HG03175 (cell line): Measurements from ENCODE around the gene GOLGA6L10.
"Not testable (repeated sequence)": the region's sequence is repeated elsewhere in the genome, so short reads cannot be mapped to it uniquely, and the experiment has no call there.

Experiments used
- ATAC-seq: cut with Tn5 transposase; IDR thresholded peaks from one replicate; pipeline ENCODE4 v1.9.1; 2021; ENCODE audit warnings: mild to moderate bottlenecking, moderate library complexity; ENCODE audit not compliant: unreplicated experiment

The GOLGA6L10 gene, protein sequence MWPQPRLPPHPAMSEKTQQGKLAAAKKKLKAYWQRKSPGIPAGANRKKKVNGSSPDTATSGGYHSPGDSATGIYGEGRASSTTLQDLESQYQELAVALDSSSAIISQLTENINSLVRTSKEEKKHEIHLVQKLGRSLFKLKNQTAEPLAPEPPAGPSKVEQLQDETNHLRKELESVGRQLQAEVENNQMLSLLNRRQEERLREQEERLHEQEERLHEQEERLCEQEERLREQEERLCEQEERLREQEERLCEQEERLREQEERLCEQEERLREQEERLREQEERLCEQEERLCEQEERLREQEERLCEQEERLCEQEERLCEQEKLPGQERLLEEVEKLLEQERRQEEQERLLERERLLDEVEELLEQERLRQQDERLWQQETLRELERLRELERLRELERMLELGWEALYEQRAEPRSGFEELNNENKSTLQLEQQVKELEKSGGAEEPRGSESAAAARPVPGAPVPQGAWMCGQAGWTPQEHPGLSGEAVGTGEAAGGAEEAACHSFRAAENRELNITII

GRCh38 chr15:82349375-82349774 lies at the start of gene GOLGA6L10:
Gene GOLGA6L10 (minus strand): TSS chr15:82349475. CDS start chr15:82349375, 100 bp downstream.
- ATAC-seq = not testable (repeated sequence)

DNA sequence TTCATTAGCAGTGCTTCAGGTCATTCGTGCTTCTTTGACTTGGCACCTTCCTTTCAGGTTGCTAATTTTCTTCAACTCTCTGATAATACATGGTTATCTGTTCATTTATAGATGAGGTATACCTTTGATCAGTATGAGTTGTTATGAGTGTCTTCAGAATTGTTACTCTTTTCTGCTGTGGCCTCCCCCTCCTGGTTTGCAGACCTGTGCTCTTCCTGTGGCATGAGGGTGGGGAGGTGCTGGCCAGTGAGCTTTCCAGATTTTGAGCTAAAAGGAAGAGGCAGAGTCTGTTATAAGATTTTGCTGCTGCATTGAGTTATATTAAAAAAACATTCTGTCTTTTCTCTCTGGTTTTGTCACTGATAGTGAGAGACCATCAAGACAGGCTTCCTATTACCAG lies 49.5 kb upstream of the GOLGA6L10 start:
- no peak for ATAC-seq

DNA sequence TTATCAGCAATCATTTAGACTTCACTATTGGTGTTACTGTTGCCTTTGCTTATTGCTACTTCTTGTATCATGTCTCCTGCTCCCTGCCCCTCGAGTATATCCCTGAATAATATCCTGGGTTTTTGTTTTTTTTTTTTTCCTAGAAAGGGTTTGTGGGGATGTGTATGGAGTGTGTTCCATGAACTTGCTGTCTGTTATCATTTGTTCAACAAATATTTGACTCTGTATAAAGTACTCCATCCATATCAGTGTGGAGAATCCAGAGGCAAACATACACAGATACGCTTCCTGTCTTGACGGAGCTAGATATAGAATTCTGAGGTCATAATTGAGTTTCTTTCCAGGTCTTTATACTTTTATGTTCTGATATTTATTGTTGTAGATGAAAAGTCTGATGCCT lies 48.5 kb upstream of the GOLGA6L10 start:
- no peak for ATAC-seq

DNA sequence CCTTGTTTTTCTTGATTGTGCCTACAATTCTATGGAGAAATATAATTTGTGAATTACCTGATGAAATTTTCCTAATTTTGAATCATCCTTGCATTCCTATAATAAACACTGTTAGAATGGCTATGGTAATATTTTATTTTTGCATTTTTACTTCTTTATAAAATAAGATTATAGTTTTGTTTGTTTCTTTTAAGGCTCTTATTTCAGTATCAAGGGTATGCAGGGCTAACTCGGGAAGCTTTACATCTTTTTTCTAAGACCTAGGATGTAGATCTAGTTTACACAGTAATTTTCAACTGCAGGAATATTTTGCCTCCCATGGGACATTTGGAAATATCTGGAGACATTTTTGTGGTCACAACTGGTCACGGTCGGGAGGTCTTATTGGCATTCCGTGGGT lies 46.5 kb upstream of the GOLGA6L10 start:
- not testable (repeated sequence) for ATAC-seq

DNA sequence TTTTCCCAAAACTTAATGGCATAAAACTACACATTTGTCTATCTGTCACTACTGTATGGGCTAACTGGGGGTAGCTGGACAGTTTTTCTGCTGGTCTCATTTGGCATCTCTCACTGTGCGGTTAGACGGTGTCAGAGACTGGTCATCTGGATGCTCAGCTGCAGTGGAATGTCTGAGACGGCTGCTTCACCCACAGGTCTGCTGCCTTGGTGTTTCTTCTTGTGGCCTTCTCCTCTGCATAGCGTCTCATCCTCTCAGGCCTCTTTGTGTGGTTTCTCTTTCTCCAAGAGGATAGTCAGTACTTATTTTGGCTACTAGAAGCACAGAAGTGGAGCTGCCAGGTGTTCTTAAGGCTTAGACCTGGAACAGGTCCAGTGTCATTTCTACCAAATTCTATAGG lies 44.4 kb upstream of the GOLGA6L10 start:
- ATAC-seq = no peak

- ATAC-seq = not testable (repeated sequence)
These were observed 42.8 kb upstream of the GOLGA6L10 start for GRCh38 chr15:82392077-82392476.

GRCh38 chr15:82390152-82390551 lies 40.9 kb upstream of the GOLGA6L10 start:
- not testable (repeated sequence) for ATAC-seq

GRCh38 chr15:82387209-82387608 lies 37.9 kb upstream of the GOLGA6L10 start:
- ATAC-seq = not testable (repeated sequence)

DNA sequence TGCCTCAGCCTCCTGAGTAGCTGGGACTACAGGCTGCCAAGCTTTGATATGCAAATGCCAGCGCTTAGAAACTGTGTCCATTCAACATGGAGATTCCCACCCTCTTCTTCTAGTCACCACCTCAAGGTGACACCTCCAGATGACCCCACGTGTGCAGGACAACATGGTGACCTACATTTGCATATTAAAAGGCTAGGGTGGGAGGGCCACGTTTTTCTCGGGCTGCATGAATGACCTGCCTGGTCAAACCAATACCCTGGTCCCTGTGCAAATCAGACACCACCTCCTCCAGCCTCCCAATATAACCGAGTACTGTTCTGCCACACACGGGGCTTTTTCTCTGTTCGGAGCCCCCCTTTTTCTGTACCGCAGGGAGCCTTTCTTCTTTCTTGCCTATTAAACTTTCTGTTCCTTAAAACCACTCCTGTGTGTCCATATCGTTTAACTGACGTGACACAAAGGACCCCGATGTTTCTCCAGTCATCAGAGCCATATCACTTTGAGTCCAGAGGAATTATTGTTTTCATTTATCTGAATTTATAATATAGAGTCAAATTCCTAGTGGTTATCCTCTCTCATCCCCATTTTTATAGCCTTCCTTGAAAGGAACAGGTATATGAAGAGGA lies 32.2 kb upstream of the GOLGA6L10 start:
- ATAC-seq = not testable (repeated sequence)

DNA sequence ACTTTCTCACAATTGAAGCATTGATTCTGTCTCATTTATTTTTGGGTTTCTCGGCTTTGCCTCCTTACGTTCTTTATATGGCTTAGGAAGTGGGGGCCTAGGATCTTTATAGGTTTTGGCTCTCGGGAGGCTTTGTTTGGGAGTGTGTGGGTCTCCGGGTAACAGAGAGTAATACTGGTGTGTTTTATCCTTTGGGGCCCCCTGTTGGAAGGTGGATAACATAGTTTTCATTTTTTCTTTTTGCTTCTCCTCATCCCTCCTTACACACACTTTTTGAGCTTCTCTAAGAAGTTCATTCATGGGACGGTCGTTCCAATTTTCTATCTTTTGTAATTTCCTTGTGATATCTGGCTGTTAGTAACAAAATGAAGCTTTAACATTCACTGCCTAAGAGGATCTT lies 30.3 kb upstream of the GOLGA6L10 start:
- not testable (repeated sequence) for ATAC-seq

GRCh38 chr15:82373661-82374060 lies 24.4 kb upstream of the GOLGA6L10 start:
- not testable (repeated sequence) for ATAC-seq

DNA sequence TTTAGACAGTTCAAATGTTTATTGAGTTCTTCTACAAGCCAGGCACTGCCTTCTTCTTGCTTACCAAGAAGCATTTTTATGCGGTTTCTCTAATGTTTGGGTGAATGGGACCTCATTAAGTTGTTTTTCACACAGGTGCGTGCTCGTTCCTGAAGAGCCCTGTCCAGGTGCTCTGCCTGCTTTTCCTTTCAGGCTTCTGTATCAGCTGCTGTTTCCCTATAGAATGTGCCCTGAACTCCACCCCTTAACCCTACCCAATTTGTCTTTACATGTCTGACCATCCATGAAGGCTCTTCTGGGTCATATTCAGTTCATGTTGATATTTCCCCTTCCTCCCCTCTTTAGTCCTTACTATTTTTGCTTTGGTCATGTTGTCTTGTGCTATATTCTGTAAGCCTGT lies 22.4 kb upstream of the GOLGA6L10 start:
- ATAC-seq = no peak

DNA sequence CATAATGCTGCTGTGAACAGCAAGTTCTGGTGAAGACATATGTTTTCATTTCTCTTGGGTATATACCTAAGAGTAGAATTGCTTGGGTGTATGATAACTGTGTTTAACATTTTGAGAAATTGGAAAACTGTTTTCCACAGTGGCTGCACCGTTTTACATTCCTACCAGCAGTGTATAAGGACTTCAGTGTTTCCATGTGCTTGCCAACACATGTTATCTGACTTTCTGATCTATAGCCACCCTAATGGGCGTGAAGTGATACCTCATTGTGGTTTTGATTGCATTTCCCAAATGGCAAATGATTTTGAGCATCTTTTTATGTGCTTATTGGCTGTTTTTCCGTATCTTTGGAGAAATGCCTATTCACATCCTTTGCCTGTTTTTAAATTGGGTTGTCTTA lies 18.5 kb upstream of the GOLGA6L10 start:
- not testable (repeated sequence) for ATAC-seq

DNA sequence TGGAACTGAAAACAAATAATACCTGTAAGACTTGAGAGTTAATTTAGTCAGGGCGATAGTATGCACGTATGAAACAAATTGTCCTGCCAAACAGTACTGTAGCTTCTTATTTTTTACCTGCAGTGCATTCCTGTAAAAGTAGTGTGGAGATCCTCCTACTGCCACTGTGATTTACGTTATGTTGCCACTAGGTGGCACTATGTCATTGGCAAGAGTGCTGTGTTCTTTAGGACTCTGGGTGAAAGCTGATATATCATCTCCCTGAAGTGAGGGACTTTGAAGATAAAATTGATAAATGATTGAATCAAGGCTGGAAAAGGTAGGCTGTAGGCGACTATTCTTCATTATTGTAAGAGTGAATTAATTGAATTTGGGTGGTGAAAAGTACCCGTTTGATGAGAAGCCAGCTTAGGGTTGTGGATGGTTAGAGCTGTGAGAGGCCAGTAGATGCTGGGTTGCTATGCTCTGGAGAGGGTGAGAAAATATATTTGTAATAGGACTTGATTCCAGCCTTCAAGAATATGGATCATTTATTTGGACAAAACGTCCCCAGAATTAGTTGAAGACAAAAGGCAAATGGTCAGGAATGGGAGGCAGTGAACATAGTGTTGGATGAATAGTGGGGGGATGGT lies 16.5 kb upstream of the GOLGA6L10 start:
- peak; percentile 85 for ATAC-seq

DNA sequence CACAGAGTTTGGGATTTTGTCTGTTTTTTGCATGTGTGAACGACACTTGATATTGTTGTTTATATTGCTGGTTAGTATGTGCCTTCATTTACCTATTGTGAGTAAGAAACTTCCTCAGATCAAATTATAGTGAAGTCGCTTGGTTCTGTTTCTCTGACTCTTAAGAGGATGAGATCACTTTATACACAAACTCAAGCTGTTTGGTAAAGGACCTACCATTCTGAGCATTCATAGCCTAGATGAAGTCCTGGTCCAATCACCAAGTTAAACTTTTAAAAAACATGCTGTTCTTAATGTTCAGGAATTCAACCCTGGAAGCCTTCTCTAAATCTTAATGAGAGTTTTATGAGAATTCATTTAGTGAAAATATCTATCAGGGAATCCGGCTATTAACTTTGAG lies 15.3 kb upstream of the GOLGA6L10 start:
- ATAC-seq = not testable (repeated sequence)

DNA sequence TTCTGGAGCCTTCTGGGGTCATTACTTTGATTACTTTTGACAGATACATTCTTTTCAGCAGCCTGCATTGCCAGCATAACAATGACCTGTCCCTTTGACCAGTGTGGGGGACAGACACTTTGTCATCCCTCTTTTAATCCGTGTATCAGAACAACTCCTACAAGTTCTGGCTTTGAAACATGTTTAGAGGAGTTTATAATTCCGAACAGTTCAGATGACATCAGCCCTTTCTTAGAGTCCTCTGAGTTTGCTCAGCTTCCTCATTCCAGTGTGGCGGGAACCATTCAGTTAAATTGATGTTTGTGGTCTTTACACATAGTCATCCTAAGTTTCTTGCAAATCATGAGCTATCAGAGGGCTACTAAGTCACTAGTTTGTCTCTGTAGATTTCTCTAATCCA lies 13.5 kb upstream of the GOLGA6L10 start:
- ATAC-seq = not testable (repeated sequence)

GRCh38 chr15:82360618-82361017 lies 11.3 kb upstream of the GOLGA6L10 start:
- not testable (repeated sequence) for ATAC-seq

DNA sequence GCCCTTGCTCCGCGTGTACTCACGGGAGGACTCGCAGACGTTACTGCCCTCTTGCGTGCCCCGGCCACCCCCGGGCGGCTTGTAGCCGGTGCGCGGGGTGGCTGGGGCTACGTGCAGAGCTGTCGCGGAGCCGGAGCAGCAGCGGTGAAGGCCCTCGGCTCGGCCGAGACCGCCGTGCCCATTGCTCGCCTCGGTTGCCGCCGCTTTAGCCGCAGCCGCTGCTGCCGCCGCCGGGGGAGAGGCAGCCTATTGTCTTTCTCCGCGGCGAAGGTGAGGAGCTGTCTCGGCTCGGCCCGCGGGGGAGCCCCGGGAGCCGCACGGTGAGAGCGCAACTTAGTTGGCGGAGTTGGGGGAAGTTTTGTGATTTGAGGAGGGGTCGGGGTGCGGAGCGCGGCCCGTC lies 5.8 kb upstream of the GOLGA6L10 start:
- not testable (repeated sequence) for ATAC-seq

DNA sequence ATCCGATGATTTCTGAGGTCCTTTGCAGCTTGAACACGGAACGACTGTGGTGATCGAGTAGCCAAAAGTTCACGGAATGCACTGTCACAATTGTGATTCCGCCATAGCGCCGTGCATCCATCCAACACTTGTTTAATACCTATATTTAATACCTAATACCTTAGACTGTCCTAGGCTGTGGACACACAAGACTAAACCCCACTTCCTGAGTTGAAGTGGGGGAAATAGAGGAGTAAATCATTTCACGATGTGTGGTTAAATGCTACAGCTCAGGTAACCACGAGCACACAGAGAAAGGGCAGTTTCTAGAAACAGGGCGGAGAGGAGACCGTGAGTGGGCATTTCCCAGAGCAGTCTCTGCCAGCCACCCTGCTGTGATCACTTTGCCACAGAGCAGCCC lies 5.3 kb upstream of the GOLGA6L10 start:
- ATAC-seq = not testable (repeated sequence)

- not testable (repeated sequence) for ATAC-seq
These were observed 1.6 kb downstream of the GOLGA6L10 start for GRCh38 chr15:82347645-82348044.

- ATAC-seq = not testable (repeated sequence)
These were observed 4.1 kb downstream of the GOLGA6L10 start for GRCh38 chr15:82345176-82345575.
